Posterior cingulate gyrus (tissue), 11 donors: ENCODE measurements around the gene VPS52.
A peak's percentile ranks its signal among the peaks of the same experiment; 100 is the strongest.
"Not testable (repeated sequence)": the region's sequence is repeated elsewhere in the genome, so short reads cannot be mapped to it uniquely, and the experiment has no call there.

Experiments
- DNase-seq, 10 donors: peaks; one replicate each; pipeline versions ENCODE4 v3.0.0 to v3.0.0-alpha.2; 2020 to 2021; ENCODE audit warnings: mixed read lengths in 3 of 10
- intact Hi-C: fragments of 100-400 bp; cut with DNase I; formaldehyde crosslinking; loops from one replicate; pipeline ENCODE4 v1.15.1; 2023

VPS52 gene

DNA sequence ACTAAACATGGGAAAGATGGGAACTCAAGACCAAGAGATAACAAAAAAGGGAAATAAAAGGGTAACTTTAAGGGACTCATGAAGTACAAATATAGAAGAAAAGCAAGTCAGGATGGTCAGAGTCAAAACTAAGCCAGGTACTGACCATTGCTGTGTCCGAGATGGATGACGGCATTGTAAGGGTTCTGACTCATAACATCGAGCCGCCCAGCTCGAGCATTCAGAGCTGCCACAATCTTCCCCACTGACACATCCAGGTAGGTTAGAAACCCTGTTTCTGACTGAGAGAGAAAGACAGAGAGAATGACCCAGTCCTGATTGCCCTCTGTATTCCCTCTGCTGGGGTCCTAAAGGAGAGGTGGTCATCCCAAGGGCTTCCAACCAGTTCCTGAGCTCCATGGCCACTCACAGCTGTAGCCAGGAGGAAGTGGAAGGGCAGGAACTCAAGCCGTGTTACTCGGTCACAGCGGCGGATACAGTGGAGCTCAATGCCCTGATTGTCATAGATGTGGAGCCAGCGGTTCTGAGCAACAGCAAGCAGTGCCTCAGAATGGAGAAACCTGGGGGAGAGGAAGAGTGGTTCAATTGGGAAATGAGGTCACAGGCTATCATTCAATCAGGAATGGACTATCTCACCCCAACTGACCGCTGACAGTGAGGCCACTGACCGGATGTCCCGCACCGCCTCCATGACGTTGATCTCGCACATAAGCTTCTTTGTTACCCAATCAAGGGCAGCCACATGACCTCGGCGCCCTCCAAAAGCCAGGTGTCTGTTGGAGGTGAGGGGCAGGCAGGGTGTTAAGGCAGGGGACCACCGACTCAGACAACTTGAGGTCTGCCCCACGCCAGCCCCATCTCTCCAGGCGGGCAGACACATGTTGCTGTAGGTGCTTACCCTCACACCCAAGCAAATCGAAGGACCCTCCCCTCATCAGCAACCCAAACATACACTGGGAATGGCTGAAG, 15.6 kb upstream of the VPS52 start:
- no peak for DNase-seq
- intact Hi-C loops = no loop called here

DNA sequence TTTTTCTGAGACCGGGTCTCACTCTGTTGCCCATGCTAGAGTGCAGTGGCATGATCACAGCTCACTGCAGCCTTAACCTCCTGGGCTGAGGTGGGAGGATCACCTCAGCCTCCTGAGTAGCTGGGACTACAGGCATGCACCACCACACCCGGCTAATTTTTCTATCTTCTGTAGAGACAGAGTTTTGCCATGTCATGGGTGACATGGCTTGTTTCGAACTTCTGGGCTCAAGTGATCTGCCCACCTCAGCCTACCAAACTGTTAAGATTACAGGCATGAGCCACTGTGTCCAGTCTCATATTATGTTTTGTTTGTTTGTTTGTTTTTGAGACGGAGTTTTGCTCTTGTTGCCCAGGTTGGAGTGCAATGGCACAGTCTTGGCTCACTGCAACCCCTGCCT, 13.5 kb upstream of the VPS52 start:
- intact Hi-C loops = not testable (repeated sequence)
- DNase-seq = peak in 1 of 10 donors; percentile 5

DNA sequence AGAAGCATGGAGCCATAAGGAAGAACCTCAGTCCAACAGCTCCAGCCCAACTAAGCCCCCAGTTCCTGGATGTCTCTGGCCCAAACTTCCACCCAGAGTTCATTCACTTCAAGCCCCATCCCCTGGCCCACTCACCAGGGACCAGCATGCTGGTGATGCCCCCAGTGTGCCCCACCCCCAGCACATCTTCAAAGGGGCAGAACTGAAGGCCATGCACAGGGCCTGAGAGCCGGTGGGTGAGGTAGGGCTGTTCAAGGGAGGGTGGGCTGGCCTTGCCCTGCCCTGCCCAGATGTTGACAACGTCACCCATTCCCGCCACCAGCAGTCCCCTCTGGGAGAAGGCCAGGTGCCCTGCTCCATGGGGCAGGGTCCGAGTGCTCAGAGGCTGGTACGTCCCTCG, 8.9 kb upstream of the VPS52 start:
- no peak for DNase-seq
- intact Hi-C loops = no loop called here

DNA sequence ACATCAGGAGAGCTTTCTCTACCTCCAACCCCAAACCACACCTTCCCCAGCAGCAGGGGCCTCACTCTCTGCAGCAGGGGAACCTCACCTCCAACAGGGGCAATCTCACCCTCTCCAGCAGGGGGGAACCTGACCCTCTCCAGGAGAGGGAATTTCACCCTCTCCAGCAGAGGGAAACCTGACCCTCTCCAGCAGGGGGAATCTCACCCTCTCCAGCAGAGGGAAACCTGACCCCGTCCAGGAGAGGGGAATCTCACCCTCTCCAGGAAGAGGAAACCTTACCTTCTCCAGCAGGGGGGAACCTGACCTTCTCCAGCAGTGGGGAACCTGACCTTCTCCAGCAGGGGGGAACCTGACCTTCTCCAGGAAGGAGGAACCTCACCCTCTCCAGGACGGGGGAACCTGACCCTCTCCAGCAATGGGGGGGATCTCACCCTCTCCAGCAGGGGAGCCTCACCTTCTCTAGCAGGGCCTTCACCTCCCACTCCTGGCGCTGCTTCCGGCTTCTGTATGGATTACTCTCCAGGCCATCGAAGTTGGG, 8.4 kb upstream of the VPS52 start:
- DNase-seq = no peak
- intact Hi-C loops = no loop called here

DNA sequence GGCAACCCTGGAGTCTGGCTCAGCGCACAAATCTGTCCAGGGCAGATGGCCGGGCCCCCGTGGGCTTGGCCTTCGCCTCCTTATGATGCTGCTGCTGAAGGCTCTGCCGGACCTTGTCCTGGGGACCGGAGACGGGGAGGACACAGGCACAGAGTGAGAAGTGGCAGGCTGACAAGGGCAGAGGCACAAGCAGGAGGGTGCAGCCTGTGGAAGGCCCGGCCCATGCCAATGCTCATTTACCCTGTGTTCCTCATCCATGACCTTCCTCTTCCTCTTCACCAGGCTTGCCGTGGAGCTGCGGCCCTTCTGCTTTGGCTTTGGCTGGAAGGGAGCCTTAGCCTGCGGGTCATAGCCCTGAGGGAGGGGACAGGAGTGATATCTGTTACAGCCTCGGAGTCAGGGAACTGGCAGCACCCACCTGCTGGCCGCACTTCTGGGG, 7.6 kb upstream of the VPS52 start:
- intact Hi-C loops = no loop called here
- DNase-seq = no peak

DNA sequence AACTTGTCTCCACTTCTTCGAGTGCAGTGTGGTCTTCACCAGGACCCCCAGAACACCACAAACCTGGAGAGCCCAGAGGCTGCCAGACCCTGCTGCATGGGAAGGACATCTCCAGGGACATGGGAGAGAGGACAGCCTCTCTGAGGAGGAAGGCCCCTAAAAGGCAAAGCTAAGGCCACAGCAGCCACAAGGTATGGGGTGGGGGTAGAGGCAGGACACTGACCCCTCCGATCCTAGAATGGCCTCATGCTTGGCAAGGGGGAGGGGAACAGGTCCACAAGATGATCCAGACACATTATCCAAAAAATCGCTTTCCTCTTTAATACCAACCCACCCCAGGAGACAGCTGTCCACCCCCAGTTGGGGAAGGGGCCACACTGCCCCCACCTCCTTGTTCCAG, 7.1 kb upstream of the VPS52 start:
- intact Hi-C loops = no loop called here
- no peak for DNase-seq

DNA sequence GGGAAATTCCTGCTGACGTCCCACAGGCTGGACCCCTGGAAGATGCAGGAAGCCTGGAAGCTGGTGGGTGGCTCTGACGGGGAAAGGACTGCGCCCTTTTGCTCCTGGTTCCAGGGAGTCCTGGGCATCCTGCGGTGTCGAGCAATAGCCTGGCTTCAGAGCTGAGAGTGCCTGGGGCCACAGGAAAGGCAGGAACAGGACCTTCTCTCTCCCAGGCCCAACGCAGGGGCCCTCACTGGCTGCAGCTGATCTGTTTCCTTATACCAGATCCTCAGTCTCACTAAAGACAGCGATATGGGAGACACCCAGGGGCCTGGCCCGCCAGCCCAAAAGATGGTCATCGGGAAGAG, 6.7 kb upstream of the VPS52 start:
- DNase-seq = no peak
- intact Hi-C loops = no loop called here

DNA sequence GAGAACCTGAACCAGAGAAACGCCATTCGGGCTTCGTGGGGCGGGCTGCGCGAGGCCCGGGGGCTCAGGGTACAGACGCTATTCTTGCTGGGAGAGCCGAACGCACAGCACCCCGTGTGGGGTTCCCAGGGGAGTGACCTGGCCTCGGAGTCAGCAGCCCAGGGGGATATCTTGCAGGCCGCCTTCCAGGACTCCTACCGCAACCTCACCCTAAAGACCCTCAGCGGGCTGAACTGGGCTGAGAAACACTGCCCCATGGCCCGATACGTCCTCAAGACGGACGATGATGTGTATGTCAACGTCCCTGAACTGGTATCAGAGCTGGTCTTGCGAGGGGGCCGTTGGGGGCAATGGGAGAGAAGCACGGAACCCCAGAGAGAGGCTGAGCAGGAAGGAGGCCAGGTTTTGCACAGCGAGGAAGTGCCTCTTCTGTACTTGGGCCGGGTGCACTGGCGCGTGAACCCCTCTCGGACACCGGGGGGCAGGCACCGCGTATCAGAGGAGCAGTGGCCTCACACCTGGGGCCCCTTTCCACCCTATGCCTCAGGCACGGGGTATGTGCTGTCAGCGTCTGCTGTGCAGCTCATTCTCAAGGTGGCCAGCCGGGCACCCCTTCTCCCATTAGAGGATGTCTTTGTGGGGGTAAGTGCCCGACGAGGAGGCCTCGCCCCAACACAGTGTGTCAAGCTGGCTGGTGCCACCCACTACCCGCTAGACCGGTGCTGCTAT, 6.2 kb upstream of the VPS52 start:
- DNase-seq = peak in 3 of 10 donors; percentile 73 to 84 (median 84)
- intact Hi-C loops = no loop called here

DNA sequence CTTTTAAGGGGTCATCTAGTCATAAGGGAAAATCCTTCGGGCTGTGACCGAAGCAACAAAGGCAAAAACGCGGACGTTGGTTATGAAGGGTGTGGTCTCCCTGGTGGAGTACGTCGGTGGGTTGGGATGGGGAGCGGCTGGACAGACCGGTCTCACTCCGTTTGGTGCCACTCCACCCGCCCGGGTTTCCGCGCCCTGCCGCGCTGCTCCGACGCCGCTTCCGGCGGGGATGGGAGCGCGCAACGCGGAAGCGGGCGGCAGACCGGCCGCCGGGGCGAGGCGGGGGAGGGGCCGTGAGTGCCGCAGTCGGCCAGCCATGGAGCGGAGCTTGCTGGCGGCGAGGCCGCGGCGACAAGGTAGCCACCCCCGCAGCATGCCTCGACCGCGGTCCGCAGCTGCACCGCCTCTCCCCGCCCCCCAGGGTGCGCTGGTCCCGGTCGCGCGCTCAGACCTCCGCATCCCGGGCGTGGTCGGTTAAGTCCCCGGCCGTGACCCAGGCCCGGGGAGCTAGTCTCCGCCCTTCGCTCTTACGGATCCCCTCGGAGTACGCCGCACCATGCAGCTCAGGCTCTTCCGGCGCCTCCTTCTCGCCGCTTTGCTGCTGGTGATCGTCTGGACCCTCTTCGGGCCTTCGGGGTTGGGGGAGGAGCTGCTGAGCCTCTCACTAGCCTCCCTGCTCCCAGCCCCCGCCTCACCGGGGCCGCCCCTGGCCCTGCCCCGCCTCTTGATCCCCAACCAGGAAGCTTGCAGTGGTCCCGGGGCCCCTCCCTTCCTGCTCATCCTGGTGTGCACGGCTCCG, 5.4 kb upstream of the VPS52 start, which contains the start of gene B3GALT4:
B3GALT4 (plus strand) TSS at position 260 of the 799 bp plus-strand sequence; CDS start at position 557, 297 bp downstream.
- intact Hi-C loops = no loop called here
- DNase-seq = peak; percentile 28 to 93 (median 54)

DNA sequence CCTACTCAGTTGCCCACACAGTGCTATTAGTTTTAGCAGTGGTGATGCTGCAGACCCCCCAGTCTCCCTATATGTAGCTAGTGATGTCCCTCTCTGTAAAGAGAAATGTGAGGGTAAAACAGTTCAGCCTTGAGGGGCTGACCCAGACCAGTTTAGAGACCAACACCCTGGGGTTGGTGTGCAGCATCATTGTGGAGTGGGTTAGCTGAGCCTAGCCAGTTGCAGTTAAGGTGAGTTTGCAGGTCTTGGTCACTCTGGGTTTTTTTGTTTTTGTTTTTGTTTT, 4.8 kb upstream of the VPS52 start:
- DNase-seq = no peak
- intact Hi-C loops = no loop called here

DNA sequence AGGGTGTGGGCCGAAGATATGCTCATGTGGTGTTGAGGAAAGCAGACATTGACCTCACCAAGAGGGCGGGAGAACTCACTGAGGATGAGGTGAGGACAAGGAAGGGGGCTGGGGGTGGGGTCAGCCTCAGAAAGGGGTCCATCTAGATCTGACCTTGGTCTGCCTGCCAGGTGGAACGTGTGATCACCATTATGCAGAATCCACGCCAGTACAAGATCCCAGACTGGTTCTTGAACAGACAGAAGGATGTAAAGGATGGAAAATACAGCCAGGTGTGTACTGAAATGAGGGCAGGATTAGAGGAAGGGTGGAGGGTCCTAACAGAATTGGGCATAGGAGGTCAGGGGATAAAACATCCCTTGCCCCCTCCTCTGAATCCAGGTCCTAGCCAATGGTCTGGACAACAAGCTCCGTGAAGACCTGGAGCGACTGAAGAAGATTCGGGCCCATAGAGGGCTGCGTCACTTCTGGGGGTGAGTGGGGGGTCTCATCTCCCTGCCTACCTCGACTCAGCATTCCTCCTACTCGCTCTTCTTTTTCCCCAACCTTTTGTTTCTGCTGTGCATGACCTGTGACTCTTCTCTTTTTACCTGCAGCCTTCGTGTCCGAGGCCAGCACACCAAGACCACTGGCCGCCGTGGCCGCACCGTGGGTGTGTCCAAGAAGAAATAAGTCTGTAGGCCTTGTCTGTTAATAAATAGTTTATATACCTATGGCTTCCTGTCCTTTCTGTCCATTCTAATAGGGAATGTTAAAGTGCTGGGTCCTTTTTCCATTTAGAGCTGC, 4.3 kb upstream of the VPS52 start:
- DNase-seq, intact Hi-C loops: not testable (repeated sequence)

DNA sequence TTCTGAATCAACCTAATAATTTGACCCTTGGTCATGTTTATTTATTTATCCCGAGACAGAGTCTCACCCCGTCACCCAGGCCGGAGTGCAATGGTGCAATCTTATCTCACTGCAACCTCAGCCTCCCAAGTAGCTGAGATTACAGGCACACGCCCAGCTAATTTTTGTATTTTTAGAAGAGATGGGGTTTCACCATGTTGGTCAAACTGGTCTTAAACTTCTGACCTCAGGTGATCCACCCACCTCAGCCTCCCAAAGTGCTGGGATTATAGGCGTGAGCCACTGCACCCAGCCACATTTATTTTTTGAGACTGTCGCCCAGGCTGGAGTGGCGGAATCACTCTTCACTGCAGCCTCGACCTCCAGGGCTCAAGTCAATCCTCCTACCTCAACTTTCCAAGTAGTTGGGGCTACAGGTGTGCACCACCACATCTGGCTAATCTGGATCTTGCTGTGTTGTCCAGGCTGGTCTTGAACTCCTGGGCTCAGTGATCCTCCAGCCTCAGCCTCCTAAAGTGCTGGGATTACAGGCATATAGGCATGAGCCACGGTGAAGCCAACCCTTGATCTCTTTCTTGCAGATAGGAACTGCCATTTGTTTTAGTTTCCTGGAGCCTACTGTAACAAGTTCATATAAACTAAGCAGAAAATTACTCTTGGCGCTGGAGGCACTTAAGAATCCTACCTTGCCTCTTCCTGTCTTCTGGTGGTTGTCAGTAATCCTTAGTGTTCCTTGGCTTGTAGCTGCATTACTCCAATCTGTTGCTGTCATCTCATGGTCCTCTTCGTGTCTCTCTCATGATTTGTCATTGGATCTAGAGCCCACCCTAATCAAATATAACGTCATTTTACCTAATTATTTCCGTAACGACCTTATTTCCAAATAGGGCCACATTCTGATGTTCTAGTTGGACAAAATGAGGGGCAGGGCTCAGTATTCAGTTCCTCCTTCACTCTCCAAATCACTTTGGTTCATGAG, 2.5 kb upstream of the VPS52 start:
- intact Hi-C loops = no loop called here
- DNase-seq = no peak

DNA sequence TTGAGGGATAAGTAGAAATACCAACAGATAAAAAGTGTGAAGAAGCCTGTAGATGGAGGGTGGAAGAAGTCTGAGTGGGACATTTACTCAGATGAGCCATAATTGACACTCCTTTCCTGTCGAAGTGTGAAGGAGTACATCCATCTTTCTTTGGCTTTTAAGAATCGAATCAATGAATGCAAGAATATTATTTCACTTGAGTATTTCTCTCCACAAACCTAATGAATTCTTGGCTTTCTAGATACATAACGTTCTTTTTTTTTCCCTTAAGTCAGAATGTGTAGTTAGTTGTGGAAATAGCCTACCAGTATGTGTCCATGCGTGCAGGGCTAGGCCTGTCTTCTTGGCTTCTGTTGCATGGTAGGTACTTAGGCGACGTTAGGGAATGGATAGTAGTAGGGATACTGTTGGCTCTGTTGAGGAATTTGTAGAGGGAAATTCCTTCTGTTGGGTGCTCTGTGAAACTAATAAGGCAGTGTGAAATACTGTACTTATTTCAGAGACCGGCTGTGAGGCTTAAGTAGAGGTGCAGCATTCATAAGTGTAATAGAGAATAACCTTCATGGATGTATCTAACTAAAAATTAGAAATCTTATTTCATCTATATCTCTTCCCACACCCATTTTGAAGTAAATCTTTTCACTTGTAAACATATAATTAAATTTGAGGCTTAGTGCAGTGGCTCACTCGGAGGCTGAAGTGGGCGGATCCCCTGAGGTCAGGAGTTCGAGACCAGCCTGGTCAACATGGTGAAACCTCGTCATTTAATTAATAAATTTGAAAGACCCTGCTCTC, 1.6 kb upstream of the VPS52 start:
- no peak for DNase-seq
- intact Hi-C loops = no loop called here

DNA sequence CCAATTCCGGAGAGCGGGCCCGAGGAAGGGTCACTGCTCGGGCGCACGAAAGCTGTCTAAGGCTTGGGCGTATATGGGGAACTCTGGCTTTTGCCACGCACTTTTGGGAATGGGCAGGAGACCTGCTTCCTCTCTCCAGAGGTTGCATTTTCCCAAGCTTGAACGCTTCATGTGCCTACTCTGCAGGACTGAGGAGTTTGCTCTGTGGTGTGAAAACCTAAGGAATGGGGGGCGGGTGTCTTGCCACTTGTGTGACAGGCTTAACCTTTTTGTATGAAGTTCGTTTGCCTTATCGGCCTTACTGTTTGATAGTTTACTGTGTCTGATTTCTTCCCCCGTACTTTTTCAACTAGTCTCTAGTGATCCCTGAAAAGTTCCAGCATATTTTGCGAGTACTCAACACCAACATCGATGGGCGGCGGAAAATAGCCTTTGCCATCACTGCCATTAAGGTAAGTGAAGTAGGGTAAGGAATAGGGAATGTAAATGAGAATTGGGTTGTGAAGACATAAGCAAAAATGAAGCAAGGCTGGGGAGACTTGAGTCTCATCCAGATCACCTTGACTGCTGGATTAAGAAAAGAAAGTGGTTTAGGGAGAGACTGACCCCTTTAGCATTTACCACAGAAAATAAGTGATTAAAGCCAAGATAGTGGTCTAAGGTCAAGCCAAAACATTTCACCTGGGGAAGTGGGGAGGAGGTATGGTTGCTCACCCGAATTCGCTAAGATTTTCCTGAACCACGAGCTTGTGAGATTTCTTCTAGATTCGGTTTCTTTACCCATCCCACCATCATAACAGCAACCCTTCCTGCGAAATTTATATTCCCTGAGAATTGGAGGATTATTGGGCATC, 826 bp upstream of the VPS52 start:
- intact Hi-C loops = loop anchor here (1.0 kb wide), 1 partner anchor 17 kb away; the partner anchor contains the start of genes PFDN6 and WDR46

DNA sequence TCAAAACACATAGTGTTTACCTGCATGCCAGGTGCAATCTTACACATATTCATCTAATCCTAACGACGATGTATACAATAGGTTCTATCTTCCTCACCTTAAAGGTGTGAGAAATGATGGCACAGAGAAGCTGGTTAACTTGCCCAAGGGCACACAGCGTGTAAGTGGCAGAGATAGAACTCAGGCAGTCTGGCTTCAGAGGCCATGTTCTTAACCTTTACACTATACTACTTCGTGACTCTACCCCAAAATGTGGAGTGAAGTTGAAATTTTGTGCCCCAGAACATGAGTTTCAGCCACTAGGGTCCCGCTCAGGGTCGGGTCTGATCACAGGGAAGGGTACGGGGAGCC, 584 bp downstream of the VPS52 start:
- intact Hi-C loops = no loop called here
- DNase-seq = no peak

More for the DNA sequence above, 826 bp upstream of the VPS52 start:
- DNase-seq = no peak

DNA sequence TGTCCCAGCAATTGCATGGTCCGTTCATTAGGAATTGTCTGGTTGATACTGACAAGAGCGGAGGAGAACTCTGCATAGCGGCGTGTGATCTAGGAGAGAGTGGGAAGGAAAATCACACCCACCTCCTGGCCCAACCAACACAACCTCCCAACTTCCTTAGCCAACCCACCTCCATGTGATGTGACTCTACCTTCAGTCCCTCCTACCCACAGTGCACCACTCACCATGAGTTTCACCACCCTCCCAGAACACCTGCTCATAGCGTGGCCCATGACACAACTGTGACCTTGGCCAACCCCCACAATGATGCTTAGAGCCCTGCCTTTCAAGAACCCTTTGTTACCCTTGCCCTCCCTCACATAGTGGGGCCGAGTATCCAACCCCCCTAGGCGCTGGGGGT, 7.7 kb downstream of the VPS52 start:
- intact Hi-C loops = no loop called here
- no peak for DNase-seq

DNA sequence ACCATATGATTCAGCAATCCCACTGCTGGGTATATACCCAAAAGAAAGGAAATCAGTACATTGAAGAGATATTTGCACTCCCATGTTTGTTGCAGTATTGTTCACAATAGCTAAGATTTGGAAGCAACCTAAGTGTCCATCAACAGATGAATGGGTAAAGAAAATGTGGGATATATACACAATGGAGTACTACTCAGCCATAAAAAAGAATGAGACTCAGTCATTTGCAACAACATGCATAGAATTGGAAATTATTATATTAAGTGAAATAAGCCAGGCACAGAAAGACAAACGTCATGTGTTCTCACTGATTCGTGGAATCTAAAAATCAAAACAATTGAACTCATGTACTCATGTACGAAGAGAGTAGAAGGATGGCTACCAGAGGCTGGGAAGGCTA, 9.2 kb downstream of the VPS52 start:
- intact Hi-C loops, DNase-seq: not testable (repeated sequence)
